GM21529 (cell line): ENCODE measurements around the gene YDJC.
A peak's percentile ranks its signal among the peaks of the same experiment; 100 is the strongest.
"Not testable (repeated sequence)": the region's sequence is repeated elsewhere in the genome, so short reads cannot be mapped to it uniquely, and the experiment has no call there.

Source experiments
- ATAC-seq: cut with Tn5 transposase; IDR thresholded peaks from one replicate; pipeline ENCODE4 v1.9.1; 2021; ENCODE audit not compliant: unreplicated experiment

The YDJC gene, protein sequence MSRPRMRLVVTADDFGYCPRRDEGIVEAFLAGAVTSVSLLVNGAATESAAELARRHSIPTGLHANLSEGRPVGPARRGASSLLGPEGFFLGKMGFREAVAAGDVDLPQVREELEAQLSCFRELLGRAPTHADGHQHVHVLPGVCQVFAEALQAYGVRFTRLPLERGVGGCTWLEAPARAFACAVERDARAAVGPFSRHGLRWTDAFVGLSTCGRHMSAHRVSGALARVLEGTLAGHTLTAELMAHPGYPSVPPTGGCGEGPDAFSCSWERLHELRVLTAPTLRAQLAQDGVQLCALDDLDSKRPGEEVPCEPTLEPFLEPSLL

DNA sequence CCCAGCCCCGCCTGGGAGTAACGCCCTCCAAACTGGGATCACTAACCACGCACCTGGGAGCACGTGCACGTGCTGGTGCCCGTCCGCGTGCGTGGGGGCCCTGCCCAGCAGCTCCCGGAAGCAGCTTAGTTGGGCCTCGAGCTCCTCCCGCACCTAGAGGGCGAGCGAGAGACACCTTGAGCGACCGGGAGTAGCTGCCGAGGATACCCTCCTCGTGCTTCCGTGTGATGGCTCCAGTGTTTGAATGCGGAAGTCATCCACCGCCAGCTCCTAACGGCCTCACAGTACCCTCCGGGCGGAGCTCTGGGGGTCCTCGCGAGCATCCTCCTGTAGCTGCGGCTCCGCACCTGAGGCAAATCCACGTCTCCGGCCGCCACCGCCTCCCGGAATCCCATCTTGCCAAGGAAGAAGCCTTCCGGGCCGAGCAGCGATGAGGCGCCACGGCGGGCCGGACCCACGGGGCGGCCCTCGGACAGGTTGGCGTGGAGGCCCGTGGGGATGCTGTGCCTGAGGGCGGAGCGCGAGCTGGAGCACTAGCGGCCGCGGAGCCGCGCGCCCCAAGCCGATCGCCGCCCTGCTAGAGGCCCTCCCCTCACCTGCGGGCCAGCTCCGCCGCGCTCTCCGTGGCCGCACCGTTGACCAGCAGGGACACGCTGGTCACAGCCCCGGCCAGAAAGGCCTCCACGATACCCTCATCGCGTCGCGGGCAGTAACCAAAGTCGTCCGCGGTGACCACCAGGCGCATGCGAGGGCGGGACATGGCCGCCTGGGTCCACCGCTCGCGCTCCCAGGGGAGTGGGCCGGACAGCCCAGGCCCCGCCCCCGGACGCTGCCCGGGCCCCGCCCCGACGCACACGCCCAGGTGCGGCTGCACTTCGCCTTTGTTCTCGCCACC is at the start of gene YDJC:
Gene YDJC (minus strand): TSS at position 768 of the 895 bp plus-strand sequence. CDS start 8 bp downstream, at position 760.
- ATAC-seq, result peak; percentile 74

DNA sequence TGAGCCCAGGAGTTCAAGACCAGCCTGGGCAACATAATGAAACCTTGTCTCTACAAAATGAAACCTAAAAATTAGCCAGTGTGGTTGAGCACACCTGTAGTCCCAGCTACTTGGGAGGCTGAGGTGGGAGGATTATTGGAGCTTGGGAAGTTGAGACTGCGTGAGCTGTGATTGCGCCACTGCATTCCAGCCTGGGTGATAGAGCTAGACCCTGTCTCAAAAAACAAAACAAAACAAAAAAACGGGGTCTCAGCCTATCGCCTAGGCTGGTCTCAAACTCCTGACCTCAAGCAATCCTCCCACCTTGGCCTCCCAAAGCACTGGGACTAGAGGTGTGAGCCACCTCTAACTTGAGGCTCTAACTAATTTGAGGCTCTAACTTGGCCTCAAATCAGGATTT is 49.6 kb upstream of the YDJC start:
- ATAC-seq, result no peak

DNA sequence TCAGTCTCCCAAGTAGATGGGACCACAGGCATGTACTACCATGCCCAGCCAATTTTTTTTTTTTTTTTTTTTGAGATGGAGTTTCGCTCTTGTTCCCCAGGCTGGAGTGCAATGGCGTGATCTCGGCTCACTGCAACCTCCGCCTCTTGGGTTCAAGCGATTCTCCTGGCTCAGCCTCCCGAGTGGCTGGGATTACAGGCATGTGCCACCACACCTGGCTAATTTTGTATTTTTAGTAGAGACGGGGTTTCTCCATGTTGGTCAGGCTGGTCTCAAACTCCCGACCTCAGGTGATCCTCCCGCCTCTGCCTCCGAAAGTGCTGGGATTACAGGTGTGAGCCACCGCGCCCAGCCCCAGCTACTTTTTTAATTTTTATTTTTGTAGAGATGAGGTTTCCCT is 49.0 kb upstream of the YDJC start:
- not testable (repeated sequence) for ATAC-seq

DNA sequence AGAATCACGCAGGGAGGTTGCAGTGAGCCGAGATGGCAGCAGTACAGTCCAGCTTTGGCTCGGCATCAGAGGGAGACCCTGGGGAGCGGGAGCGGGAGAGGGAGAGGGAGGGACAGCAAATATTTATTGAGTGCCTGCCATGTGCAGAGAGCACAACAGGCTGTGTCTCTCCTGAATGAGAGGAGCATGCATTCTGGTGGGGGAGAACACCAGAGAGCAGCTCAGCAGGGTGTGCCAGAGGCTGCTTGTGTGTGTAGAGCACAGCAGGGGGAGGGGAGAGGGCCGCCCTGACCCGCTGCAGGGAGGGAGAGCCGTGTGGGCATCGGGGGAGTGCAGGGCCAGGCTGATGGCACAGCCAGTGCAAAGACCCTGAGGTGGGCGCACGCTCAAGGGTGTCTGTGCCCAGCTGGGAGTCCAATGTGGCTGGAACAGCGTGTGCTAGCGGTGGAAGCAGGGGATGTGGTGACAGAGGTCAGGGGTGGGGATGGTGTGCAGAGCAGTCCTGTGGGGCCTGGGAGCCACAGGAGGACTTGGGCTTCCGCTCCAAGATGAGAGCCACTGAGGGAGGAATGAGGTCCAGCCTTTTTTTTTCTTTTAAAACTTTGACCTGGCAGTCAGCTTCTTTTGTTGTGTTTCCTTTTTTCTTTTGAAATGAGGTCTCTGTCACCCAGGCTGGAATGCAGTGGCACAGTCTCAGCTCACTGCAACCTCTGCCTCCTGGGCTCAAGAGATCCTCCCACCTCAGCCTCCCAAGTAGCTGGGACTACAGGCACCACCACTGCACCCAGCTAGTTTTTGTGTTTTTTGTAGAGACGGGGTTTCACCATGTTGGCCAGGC is 48.0 kb upstream of the YDJC start:
- no peak for ATAC-seq

DNA sequence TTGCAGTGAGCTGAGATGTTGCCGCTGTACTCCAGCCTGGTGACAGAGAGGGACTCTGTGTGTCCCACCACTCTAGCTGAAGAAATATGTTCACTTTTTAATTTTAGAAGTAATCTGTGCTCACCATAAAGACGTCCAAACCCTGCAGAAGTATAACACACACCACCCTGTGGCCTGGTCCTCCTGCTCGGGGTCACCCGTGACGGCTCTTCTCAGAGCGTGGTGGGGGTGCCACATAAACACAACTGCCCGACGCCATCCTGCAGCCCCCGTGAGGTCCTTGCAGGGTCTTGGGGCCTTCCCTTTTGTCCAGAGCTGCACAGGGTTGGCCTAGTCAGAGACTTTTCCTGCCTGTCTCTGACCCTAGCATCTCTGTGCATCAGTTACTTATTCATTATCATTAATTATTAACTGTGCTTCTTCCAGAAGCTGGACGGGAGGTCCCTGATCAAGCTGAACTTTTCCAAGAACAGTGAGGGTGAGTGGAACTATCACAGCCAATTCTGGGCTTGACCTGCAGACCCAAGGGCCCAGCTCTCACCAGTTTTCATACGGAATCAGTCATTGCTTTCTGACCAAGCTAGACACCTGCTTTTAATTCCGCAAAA is 44.9 kb upstream of the YDJC start:
- ATAC-seq, result no peak

DNA sequence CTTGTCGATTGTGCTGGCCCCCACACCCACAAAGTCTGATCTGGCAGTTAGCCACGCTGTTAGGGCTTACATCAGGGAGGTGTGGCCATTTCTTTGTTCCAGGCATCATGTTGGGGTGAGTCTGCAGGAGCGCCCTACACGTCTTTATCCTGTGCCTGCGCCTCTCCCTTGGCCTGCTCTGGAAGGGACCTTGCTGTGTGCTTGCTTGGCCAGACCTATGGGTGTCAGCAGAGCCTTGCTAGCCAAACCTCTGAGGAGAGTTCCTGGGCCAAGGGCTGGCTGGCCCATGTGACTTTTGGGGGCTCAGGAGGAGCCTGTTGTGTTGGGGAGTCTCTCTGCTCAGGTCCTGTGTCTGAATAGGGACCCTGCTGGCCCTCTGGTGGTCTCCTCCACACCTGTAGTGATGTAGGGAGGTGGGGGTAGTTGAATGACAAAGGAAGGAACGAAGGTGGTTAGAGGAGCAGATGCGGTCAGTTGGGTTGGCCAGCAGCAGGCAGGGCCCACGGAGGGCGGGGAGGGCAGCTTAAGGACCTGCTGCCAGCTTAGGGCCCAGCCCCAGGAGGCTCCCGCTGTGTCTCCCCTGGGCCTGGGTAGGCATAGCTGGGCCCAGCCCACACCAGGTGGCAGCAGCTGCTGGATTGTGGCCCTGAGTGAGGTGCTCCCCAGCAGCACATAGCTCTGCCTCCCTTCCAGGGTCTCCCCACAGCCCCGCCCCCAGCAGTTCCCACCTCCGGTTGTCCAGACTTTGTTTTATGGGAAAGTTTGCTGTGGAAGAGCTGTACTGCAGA is 43.9 kb upstream of the YDJC start:
- ATAC-seq, result no peak

DNA sequence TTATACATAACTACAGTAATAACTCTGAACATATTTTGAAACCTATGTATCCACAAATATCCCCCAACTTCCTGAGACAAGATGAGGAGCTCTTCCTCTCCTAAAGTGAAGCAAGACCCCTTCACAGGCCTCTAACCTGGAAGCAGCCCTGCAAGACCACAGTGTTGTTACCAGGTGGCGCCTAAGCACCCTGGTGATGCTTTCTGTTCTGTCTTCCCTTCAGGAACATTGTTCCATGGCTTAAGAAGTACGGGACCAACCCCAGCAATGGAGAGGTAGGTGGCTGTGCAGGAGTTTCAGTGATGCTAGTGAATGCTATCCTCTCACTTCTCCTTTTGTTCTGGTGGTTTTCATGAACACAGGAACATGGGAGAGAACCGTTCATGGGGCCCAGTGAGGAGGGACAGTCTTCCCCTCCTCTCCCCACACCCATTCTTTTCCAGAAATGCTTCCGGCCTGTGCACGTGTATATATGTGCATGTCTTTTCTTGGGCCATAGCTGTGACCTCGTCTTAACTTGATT is 42.3 kb upstream of the YDJC start:
- no peak for ATAC-seq

DNA sequence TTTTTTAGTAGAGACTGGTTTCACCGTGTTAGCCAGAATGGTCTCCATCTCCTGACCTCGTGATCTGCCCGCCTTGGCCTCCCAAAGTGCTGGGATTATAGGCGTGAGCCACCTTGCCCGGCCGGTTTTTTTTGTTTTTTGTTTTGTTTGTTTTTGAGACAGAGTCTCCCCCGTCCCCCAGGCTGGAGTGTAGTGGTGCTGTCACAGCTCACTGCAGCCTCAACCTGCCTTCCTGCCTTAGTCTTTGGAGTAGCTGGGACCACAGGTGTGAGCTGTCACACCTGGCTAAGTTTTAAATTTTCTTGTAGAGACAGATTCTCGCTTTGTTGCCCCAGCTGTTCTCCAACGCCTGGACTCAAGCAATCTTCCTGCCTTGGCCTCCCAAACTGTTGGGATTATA is 39.2 kb upstream of the YDJC start:
- no peak for ATAC-seq

DNA sequence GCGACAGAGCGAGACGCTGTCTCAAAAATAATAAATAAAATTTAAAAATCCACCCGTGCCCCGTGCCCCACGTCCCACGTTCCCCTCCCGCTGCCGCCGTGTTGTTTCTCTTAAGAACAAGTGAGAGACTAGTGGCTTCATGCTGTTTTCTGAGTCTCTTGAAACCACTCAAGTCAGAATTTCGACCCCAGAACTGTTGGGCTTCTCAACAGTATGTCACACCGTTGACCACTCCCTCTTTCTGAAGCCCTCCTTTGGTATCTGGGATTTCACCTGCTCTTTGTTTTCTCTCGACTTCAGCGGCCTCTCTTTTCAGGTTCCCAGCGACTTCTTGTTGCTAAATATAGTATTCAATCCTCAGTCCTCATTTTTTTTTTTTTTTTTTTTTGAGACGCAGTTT is 37.0 kb upstream of the YDJC start:
- no peak for ATAC-seq

DNA sequence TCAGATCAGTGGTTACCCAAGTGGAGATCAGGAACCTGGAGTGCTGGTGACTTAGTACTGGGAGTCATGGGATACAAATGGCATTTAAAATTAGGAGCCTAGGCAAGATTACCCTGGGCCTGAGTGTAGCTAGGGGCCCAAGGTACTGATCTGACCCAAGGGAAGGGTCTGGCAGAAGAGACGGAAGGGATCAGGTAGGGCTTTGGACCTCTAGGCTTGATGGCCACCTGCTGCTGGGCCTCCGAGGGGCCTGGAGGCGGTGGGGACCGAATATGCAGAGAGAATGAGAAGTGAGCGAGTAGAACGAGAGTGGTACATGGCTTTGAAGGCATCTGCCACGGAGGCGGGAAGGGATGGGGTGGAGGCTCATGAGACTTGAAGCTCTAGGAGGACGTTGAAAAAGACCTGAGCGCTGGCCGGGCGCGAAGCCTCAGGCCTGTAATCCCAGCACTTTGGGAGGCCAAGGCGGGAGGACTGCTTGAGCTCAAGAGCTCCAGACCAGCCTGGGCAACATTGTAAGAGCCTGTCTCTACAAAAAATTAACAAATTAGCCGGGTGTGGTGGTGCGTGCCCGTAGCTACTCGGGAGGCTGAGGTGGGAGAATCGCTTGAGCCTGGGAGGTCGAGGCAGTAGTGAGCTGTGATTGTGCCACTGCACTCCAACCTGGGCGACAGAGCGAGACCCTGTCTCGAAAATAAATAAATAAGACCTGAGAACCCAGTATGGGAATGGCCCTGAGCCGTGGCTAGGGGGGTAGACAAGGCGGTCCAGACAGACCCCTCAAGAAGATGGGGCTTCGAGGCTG is 35.4 kb upstream of the YDJC start:
- no peak for ATAC-seq

DNA sequence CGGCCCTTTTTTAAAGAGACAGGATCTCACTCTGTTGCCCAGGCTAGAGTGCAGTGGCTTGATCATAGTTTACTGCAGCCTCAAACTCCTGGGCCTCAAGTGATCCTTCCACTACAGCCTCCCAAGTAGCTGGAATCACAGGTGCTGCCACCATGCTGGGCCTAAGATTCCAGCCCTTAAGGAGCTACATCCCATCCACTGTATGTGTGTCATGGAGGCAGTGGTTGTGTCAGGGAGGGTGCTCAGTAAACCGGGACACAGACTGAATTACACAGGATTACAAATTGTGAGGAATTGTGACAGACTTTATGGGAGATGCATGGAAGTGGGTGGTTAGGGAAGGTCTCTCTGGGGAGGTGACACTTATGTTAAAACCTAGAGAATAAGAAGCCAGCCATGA is 33.9 kb upstream of the YDJC start:
- no peak for ATAC-seq

DNA sequence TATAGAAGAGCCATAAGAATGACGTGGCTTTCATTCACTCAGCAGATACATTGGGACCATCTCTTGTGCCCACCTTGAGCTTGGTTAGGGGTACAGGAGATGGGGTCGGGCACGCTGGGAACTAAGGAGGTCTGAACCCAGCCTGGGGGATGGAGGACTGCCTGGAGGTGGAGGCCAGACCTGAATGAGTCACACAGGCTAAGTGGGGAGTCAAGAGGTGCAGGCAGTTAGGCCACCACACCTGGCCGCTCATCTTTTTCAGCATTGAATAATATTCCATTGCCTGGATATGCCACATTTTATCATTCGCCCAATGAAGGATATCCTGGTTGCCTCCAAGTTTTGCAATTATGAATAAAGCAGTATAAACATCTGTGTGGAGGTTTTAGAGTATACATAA is 32.2 kb upstream of the YDJC start:
- ATAC-seq, result no peak

DNA sequence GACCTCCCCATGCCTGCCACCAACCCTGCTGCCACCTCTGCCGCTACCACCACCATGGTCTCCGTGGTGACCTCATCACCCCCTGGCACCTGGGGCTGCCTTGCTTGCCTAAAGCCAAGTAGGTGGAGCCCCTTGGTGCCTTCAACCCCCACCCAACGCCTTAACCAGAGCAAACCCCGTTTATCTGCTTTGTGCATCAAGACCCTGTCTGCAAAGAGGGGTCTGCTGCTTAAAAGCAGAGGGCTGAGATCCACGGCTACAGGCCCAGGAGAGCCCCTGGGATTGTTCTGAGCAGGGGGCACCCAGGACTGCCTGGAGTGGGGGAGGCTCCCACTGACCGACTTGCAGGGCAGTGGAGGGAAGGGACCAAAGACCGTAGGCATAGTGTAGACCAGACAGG is 31.1 kb upstream of the YDJC start:
- no peak for ATAC-seq

DNA sequence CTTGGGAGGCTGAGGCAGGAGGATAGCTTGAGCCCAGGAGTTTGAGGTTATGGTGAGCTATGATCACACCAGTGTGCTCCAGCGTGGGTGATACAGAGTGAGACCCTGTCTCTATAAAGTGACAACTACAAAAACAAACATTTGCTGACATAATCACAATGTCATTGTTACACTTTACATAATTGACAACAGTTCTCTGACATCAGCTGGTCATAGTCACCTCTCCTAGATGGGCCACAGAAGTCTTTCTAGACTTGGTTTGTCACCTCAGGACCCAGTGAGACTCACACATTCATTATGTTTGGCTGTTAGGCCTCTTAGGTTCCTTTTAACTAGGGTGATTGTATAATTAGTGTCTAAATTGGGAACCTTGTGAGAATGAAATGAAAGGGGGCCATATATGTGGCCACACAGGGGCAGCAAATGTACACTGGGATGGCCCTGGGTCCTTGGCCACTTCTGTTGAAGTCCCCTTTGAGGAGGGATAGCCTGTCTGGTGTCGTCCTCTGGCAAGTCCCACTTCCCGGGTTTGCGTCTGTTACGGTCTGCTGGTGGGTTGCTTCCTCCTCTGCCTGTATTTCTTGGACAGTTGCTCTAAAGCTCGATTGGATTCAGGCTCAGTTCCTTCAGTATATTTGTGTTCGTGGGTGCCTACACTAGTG is 30.2 kb upstream of the YDJC start:
- ATAC-seq, result no peak

DNA sequence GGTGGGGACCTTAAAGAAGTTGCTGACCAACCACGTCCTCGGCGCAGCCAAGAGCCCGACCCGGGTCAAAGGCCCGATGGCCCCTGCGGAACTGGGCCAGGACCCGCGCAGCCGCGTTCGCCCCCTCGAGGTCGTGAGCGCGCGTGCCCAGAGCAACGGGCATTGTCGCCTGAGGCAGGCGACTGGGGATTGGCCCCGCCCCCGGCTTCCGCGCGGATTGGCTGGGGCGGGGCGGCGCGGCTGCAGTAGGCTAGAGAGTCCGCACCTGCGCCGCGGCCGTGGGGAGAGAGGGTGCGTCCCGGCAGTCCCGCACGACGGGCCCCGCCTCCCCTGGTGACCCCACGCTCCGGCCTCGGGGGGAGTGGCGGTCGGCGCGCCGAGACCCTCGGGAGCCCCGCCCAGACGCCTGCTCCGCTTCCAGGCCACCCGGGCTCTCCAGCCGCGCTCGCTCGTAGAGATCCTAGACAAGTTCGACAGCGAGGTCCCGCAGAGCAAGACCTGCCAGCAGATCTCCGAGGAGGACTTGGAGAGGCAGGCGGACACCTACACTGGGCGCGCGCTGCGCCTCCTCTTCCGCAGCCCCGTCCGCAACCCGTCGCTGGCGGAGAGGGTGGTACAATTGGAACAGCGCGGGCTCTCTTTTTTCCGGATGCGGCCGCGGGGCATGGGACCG is 27.7 kb upstream of the YDJC start:
- peak; percentile 69 for ATAC-seq

DNA sequence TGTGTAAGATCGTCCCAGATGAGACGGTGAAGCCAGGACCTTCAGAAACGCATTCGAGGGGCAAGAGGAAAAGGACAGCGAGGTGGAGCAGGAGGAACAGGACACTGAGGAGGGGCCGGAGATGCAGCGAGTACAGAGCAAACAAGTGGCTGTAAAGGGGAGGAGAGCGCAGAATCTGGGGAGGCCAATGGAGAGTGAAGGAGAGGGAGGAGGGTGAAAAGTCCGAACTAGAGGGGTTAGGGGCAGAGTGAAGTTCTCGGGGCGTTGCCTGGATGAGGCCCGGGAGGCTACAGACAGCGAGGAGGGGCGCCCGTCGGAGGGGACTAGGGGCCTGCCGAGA is 27.2 kb upstream of the YDJC start:
- no peak for ATAC-seq

DNA sequence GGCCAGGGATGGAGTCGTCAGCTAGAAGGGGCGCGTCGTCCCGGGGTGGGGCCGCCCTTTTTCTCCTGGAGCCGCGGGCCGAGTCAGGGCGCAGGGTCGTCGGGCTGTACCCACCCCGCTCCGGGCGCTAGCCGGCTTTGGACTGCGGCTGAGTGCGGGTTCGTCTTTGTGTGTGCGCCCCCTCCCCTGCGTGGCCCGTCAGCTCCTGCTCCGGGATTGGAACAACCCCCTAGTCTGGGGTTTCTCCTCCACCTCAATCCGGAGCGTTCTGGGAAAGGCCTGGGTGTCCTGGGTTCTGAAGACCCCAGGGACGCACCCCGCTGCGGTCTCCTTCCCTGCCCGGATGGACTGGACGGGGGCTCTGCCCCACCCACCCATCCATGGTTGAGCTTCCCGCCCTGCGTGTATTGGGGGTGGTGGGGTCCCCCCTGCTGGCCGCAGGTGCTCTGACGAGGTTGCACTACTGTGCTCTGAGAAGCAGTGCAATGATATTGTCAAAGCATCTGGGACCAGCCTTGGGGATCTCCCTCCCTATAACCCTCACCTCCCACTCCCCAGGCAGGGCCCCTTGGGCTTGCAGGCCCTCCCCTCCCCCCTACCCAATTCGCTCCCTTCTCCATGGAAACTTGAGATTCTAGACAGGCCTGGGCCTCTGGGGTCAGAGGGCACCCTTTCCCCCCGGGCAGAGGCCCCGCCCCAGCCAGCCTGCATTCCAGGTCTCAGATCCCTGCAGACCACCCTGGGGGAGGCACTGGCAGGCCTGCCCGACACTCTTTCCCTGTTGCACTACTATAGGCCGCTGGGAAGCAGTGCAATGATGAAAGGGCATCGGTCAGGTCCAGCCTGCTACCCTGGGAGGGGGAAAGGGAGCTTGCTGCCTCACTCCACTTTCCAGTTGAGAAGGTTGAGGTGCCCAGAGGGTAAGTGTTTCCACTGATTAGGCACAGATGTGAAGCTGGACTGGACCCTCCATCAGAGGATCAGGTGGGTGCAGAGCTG is 23.0 kb upstream of the YDJC start:
- no peak for ATAC-seq
